ENCODE measurements around the gene SH2D2A. TPM values are rescaled to one million over a fixed set of nuclear protein-coding genes. Genes with fewer than 3 reads are reported as not detected.

Gene SH2D2A
- total and polyA plus RNA-seq, 9 of the 15 experiments (the other 6 are each of a cell fraction or from before 2014, with no cell fraction given), result 0.89 to 33.6 (median 6.9) TPM

DNA sequence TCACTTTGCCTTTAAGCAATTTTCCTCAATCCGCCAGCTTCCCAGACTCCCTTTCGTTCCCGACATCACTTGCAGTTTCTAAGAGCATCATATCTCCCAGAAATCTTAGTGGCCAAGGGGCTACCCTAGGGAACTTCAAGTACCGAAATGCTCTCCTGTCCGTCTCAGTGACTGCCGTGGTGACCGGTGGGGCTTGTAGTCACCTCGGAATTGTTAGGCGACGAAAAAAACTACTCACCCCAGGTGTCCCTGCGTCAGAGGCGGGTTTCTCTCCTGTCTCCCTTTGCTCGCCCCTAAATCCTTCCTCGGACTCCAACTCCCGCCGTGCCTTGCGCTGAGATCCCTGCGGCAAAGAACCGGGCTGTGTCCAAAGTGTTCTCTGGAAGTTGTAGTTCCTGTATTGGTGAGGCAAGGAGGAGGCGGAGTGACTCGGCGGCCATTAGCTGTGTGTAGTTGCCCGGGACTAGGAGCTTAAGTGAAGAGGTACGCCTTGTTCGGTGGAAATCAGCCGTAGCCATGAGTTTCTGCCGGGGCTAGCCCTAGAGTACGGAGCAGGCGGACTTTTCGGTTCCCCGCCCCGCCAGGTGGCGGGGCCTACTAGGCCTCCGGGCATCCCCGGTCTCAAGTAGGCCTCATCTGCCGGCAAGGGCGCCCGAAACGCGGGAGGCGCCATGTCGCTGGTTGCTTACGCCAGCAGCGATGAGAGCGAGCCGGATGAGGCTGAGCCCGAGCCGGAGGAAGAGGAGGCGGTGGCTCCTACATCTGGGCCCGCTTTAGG, 49.4 kb downstream of the SH2D2A start, which contains the start of gene PRCC (continued):
- TF ChIP-seq ATF3 (IDR thresholded peaks at IDR 0.05), result peak; percentile 49; the same call in 1 of the 2 replicates
- TF ChIP-seq ATF3 (CRISPR knock-in tag; conservative IDR thresholded peaks at IDR 0.05), result peak; percentile 54; the same call in 1 of the 2 replicates
- TF ChIP-seq ZZZ3 (IDR thresholded peaks at IDR 0.05), result peak; percentile 85; the same call in 1 of the 2 replicates
- TF ChIP-seq SREBF2 (CRISPR knock-in tag; IDR thresholded peaks at IDR 0.05), result 0 out of 2 replicates have a peak, but pooled peaks have one; percentile 73
- TF ChIP-seq GABPA (tag; conservative IDR thresholded peaks at IDR 0.05; ENCODE audit: low read depth), result peak; percentile 91
- TF ChIP-seq ETS2 (tag; IDR thresholded peaks at IDR 0.05; ENCODE audit: borderline replicate concordance, poor library complexity, severe bottlenecking), result no peak
- TF ChIP-seq ZBTB17 (CRISPR knock-in tag; IDR thresholded peaks at IDR 0.05), result peak; percentile 91
- peak; percentile 53; the same call in 1 of the 2 replicates for TF ChIP-seq BCL6 (CRISPR knock-in tag; IDR thresholded peaks at IDR 0.05)
- no peak for TF ChIP-seq MCM3 (IDR thresholded peaks at IDR 0.05)
- TF ChIP-seq, protein P1, sequence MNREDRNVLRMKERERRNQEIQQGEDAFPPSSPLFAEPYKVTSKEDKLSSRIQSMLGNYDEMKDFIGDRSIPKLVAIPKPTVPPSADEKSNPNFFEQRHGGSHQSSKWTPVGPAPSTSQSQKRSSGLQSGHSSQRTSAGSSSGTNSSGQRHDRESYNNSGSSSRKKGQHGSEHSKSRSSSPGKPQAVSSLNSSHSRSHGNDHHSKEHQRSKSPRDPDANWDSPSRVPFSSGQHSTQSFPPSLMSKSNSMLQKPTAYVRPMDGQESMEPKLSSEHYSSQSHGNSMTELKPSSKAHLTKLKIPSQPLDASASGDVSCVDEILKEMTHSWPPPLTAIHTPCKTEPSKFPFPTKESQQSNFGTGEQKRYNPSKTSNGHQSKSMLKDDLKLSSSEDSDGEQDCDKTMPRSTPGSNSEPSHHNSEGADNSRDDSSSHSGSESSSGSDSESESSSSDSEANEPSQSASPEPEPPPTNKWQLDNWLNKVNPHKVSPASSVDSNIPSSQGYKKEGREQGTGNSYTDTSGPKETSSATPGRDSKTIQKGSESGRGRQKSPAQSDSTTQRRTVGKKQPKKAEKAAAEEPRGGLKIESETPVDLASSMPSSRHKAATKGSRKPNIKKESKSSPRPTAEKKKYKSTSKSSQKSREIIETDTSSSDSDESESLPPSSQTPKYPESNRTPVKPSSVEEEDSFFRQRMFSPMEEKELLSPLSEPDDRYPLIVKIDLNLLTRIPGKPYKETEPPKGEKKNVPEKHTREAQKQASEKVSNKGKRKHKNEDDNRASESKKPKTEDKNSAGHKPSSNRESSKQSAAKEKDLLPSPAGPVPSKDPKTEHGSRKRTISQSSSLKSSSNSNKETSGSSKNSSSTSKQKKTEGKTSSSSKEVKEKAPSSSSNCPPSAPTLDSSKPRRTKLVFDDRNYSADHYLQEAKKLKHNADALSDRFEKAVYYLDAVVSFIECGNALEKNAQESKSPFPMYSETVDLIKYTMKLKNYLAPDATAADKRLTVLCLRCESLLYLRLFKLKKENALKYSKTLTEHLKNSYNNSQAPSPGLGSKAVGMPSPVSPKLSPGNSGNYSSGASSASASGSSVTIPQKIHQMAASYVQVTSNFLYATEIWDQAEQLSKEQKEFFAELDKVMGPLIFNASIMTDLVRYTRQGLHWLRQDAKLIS (CRISPR knock-in tag; IDR thresholded peaks at IDR 0.05), result peak; percentile 55; the same call in 1 of the 2 replicates
- no peak for TF ChIP-seq BCOR (IDR thresholded peaks at IDR 0.05)
- peak; percentile 11; the same call in 1 of the 2 replicates for TF ChIP-seq DPF2 (IDR thresholded peaks at IDR 0.05)
- no peak for TF ChIP-seq ZNF830 (CRISPR knock-in tag; IDR thresholded peaks at IDR 0.05)
- TF ChIP-seq KHSRP (IDR thresholded peaks at IDR 0.05), result no peak
- TF ChIP-seq RBM34 (IDR thresholded peaks at IDR 0.05; ENCODE audit: borderline replicate concordance, insufficient read depth, low read length), result no peak
- peak; percentile 87 for TF ChIP-seq ELF1 (tag; IDR thresholded peaks at IDR 0.05)
- TF ChIP-seq NFE2 (IDR thresholded peaks at IDR 0.05; ENCODE audit: low read depth), result no peak; the same call in 1 of the 2 replicates
- no peak for TF ChIP-seq CAMTA2 (CRISPR knock-in tag; conservative IDR thresholded peaks at IDR 0.05)
- TF ChIP-seq ZBTB2 (IDR thresholded peaks at IDR 0.05), result no peak
- peak; percentile 91; the same call in 1 of the 2 replicates for TF ChIP-seq ATF7 (IDR thresholded peaks at IDR 0.05)
- TF ChIP-seq ZNF79 (CRISPR knock-in tag; IDR thresholded peaks at IDR 0.05; ENCODE audit: low read depth), result no peak

Data from K562 (cell line).